Prostate gland (tissue), 2 donors: ENCODE data around the gene FBXO15. TPM values are rescaled to one million over a fixed set of nuclear protein-coding genes. Genes with fewer than 3 reads are reported as not detected.

ENCODE experiments used
- total RNA-seq, 2 donors: library from RNA; depleted of rRNA; stranded (reverse); fragments of >200 nt; gene quantifications; one replicate each; pipeline ENCODE4 v1.1.0, GENCODE V29; 2016

Gene FBXO15
- total RNA-seq, 2 donors from 2014 or later, result 4.2 to 7.8 TPM

Other genes starting within 250 kb of the FBXO15 start
- gene TIMM21, start 689 bp upstream of the FBXO15 start, total RNA-seq, result 10 to 100 TPM; 27.6 to 33.1 TPM
- 100 to 1,000 TPM in 1 of 2 donors, 10 to 100 TPM in 1; 76.6 to 144 TPM for gene CYB5A, start 144.1 kb upstream of the FBXO15 start, total RNA-seq
- gene C18orf63, start 168.0 kb upstream of the FBXO15 start, total RNA-seq, result 1 to 10 TPM in 1 of 2 donors, not detected in 1; 4.7 TPM